PC-9 (cell line): Measurements from ENCODE around the gene LPCAT1. TPM values are rescaled to one million over a fixed set of nuclear protein-coding genes. Genes with fewer than 3 reads are reported as not detected.

Experiments
- BruUV-seq: library from RNA; stranded (reverse); fragments of 400-500 nt; replicated peaks from 2 replicates; lab custom pipeline; 2021; lab: Mats Ljungman, UMichigan
- CTCF ChIA-PET: fragments of 300-600 bp; sonication (Branson Sonifier 250); formaldehyde crosslinking; loops from one replicate; lab custom pipeline; 2022; ENCODE audit warnings: antibody characterized with exemption; lab: Charles Lee
- POLR2A ChIA-PET: fragments of 300-600 bp; sonication (Branson Sonifier 250); formaldehyde crosslinking; loops from one replicate; lab custom pipeline; 2022; ENCODE audit warnings: antibody characterized with exemption; ENCODE audit not compliant: unreplicated experiment; lab: Charles Lee
- DNase-seq, 2 experiments: peaks; one replicate each; pipeline versions ENCODE4 v3.0.0 to v3.0.0-alpha.2; 2015 to 2022; ENCODE audit warnings: mixed read lengths in 1 of 2
- H2AFZ ChIP-seq: fragments of 200-600 bp; sonication (generic); 2 replicates; pipeline ENCODE4 v1.8.1; 2017; ENCODE audit warnings: antibody characterized with exemption
- H3F3A ChIP-seq: fragments of 200-600 bp; sonication (generic); 2 replicates; pipeline ENCODE4 v1.8.1; 2017; ENCODE audit warnings: antibody characterized with exemption, mild to moderate bottlenecking, low read depth; ENCODE audit not compliant: insufficient read depth
- H3K27ac ChIP-seq: fragments of 200-600 bp; sonication (generic); 2 replicates; pipeline ENCODE4 v1.6.1; 2016; ENCODE audit warnings: mixed run types
- H3K27me3 ChIP-seq: fragments of 200-600 bp; sonication (generic); 2 replicates; pipeline ENCODE4 v1.6.1; 2016; ENCODE audit warnings: low read depth, mixed run types; ENCODE audit not compliant: insufficient read depth
- H3K36me3 ChIP-seq: fragments of 200-600 bp; sonication (generic); 2 replicates; pipeline ENCODE4 v1.6.1; 2016; ENCODE audit warnings: low read depth, mixed run types
- H3K4me1 ChIP-seq: fragments of 200-600 bp; sonication (generic); replicated peaks from 2 replicates; pipeline ENCODE4 v1.6.1; 2016; ENCODE audit warnings: mixed run types; ENCODE audit not compliant: insufficient read depth
- H3K4me2 ChIP-seq: fragments of 200-600 bp; sonication (generic); 2 replicates; pipeline ENCODE4 v1.6.1; 2017; ENCODE audit warnings: mixed run types
- H3K4me3 ChIP-seq: fragments of 200-600 bp; sonication (generic); 2 replicates; pipeline ENCODE4 v1.6.1; 2016; ENCODE audit warnings: mixed run types
- H3K79me2 ChIP-seq: fragments of 200-600 bp; sonication (generic); 2 replicates; pipeline ENCODE4 v1.6.1; 2017; ENCODE audit warnings: low read depth, mixed run types
- H3K9me2 ChIP-seq: fragments of 200-600 bp; sonication (generic); 2 replicates; pipeline ENCODE4 v1.8.1; 2017; ENCODE audit warnings: mild to moderate bottlenecking; ENCODE audit not compliant: insufficient read depth
- H3K9me3 ChIP-seq: fragments of 200-600 bp; sonication (generic); 2 replicates; pipeline ENCODE4 v1.8.1; 2016; ENCODE audit warnings: low read depth; ENCODE audit not compliant: insufficient read depth
- H4K20me1 ChIP-seq: fragments of 200-600 bp; sonication (generic); 2 replicates; pipeline ENCODE4 v1.8.1; 2017; ENCODE audit not compliant: insufficient read depth
- EZH2 ChIP-seq: fragments of 200-600 bp; sonication (generic); IDR thresholded peaks from 2 replicates; pipeline ENCODE4 v1.8.0; 2017; ENCODE audit warnings: antibody characterized with exemption, low read depth
- intact Hi-C: fragments of 100-400 bp; cut with micrococcal nuclease; formaldehyde crosslinking; loops from one replicate; pipeline ENCODE4 v1.10.0; 2022; ENCODE audit not compliant: unreplicated experiment
- total RNA-seq: library from RNA; stranded (reverse); gene quantifications from 2 replicates; pipeline ENCODE4 v1.2.3, GENCODE V29; 2021
- TF ChIP-seq, protein P1 (sequence below): fragments of 200-600 bp; sonication (generic); conservative IDR thresholded peaks from 2 replicates; pipeline ENCODE4 v1.6.1; 2017; ENCODE audit warnings: mixed run types, antibody characterized with exemption, mild to moderate bottlenecking, moderate library complexity

LPCAT1 gene
- total RNA-seq, 1 experiment from 2014 or later: 96.1 TPM

DNA sequence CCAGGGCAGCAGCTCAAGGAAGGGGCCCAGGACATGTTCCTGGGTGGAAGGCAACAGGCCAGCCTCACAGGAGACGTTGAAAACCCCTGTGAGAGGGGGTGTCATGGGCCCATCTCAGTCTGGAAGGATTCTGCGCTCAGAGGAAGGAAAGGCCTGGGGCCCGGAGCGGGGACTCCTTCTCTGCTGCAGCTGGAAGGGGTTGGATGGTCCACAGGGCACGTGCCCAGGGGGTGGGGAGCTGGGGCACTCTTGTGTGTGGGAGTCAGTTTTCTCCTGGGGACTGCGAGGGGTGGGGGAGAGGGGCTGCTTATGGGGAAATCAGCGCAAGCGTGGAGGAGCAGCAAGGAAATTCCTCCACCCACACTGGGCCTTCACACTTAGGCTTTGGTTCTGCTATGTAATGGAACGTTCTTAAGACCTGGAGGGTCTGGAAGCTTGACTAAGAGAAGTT is 2.9 kb upstream of the LPCAT1 start:
- ChIA-PET CTCF (no interaction called here), POLR2A (no interaction called here)

DNA sequence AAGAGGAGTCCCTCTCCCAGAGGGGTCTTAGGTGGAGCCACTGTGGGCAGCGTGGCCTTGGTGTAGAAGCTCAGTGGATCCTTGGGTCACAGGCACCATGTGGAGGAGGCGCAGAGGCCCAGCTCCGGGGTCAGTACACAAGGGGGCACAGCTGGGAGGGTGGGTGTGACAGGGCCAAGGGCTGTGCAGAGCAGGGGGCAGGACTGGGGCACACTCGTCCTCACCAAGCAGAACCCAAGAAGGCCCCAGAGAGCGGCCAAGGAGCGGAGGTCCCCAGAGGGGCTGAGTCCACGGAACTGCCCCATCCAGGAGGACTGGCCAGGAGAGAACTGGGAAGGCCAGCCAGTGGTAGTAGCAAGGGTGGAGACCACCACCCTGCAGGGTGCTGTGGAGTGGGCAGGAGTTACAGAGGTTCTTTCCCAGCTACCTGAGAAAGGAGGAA is 2.5 kb upstream of the LPCAT1 start:
- no peaks in the 10 kb centered on the region for H3K9me2 ChIP-seq
- ChIA-PET CTCF (no interaction called here), POLR2A (no interaction called here)
- peaks cover 17% of the 10 kb centered on the region for H3K4me1 ChIP-seq
- no peaks in the 10 kb centered on the region for H3K9me3 ChIP-seq
- H3K4me2 ChIP-seq: no peak overlapping the region
- TF ChIP-seq EZH2: no peak
- TF ChIP-seq, protein P1, sequence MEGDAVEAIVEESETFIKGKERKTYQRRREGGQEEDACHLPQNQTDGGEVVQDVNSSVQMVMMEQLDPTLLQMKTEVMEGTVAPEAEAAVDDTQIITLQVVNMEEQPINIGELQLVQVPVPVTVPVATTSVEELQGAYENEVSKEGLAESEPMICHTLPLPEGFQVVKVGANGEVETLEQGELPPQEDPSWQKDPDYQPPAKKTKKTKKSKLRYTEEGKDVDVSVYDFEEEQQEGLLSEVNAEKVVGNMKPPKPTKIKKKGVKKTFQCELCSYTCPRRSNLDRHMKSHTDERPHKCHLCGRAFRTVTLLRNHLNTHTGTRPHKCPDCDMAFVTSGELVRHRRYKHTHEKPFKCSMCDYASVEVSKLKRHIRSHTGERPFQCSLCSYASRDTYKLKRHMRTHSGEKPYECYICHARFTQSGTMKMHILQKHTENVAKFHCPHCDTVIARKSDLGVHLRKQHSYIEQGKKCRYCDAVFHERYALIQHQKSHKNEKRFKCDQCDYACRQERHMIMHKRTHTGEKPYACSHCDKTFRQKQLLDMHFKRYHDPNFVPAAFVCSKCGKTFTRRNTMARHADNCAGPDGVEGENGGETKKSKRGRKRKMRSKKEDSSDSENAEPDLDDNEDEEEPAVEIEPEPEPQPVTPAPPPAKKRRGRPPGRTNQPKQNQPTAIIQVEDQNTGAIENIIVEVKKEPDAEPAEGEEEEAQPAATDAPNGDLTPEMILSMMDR: no peak
- peaks cover 3% of the 10 kb centered on the region; the same call in 1 of the 2 replicates for H3F3A ChIP-seq
- intact Hi-C loops: no loop called here
- BruUV-seq: no TSS peak
- H3K79me2 ChIP-seq: peaks cover 21% of the 10 kb centered on the region
- no peaks in the 10 kb centered on the region for H3K27me3 ChIP-seq
- H3K36me3 ChIP-seq: 0 out of 2 replicates have a peak, but pooled peaks cover 1% of the 10 kb centered on the region
- peaks cover 9% of the 10 kb centered on the region for H4K20me1 ChIP-seq
- DNase-seq: no peak
- H3K4me3 ChIP-seq: no peak overlapping the region
- H2AFZ ChIP-seq: no peak overlapping the region
- no peak overlapping the region for H3K27ac ChIP-seq

More for the DNA sequence above, 2.9 kb upstream of the LPCAT1 start:
- no peaks in the 10 kb centered on the region for H3K27me3 ChIP-seq
- no peaks in the 10 kb centered on the region for H3K36me3 ChIP-seq
- peaks cover 16% of the 10 kb centered on the region for H3K79me2 ChIP-seq
- no peak overlapping the region for H3K4me2 ChIP-seq
- BruUV-seq: no TSS peak
- intact Hi-C loops: no loop called here
- no peak overlapping the region for H2AFZ ChIP-seq
- no peak for TF ChIP-seq EZH2
- TF ChIP-seq, protein P1: no peak
- H3F3A ChIP-seq: peaks cover 2% of the 10 kb centered on the region; the same call in 1 of the 2 replicates
- no peak for DNase-seq
- peaks cover 4% of the 10 kb centered on the region for H4K20me1 ChIP-seq
- no peaks in the 10 kb centered on the region for H3K9me2 ChIP-seq
- peaks cover 12% of the 10 kb centered on the region for H3K4me1 ChIP-seq
- H3K4me3 ChIP-seq: no peak overlapping the region
- H3K9me3 ChIP-seq: no peaks in the 10 kb centered on the region
- H3K27ac ChIP-seq: no peak overlapping the region

DNA sequence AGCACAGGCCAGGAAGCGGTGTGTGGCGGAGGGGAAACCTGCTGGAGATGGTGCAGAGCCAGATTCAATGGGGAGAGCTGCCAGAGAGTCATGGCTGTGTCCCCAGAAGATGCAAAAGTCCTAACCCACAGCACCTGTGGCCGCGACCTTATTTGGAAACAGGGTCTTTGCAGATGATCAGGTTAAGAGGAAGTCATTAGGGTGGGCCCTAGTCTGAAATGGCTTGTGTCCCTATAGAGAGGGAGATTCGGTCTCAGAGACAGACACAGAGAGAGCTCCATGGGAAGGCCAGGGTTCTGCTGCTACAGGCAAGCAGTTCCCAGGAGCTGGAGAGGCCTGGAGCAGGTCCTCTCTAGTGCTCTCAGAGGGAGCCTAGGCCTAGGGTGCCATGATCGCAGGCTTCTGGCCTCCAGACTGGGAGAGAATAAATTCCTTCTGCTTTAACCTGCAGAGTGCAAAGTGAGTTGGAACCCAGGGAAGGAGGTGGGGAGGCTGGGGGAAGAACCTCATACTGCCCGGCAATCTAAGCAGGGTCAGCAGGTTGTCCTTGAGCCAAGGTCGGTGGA is 1.9 kb upstream of the LPCAT1 start:
- DNase-seq: no peak
- H3K9me2 ChIP-seq: no peaks in the 10 kb centered on the region
- H3K27ac ChIP-seq: no peak overlapping the region
- CTCF ChIA-PET: no interaction called here
- no peak overlapping the region for H2AFZ ChIP-seq
- H3K27me3 ChIP-seq: no peaks in the 10 kb centered on the region
- 0 out of 2 replicates have a peak, but pooled peaks cover 4% of the 10 kb centered on the region for H3K36me3 ChIP-seq
- peaks cover 18% of the 10 kb centered on the region for H3K4me1 ChIP-seq
- H3K4me3 ChIP-seq: no peak overlapping the region
- H3K4me2 ChIP-seq: no peak overlapping the region
- peaks cover 3% of the 10 kb centered on the region; the same call in 1 of the 2 replicates for H3F3A ChIP-seq
- POLR2A ChIA-PET: no interaction called here
- intact Hi-C loops: no loop called here
- H3K9me3 ChIP-seq: no peaks in the 10 kb centered on the region
- H4K20me1 ChIP-seq: peaks cover 13% of the 10 kb centered on the region
- no TSS peak for BruUV-seq
- TF ChIP-seq EZH2: no peak
- TF ChIP-seq, protein P1: no peak
- peaks cover 26% of the 10 kb centered on the region for H3K79me2 ChIP-seq
